DOHH2 (cell line): ENCODE data around the gene FUOM.

Experiments
- H3F3A ChIP-seq: fragments of 200-600 bp; sonication (generic), shearing (Covaris generic); 2 replicates; pipeline ENCODE4 v1.6.0; 2016; ENCODE audit warnings: antibody characterized with exemption, mild to moderate bottlenecking; ENCODE audit not compliant: control insufficient read depth, insufficient read depth
- H3K27ac ChIP-seq: fragments of 200-600 bp; sonication (generic); 2 replicates; pipeline ENCODE4 v1.5.1; 2014; ENCODE audit warnings: low read depth, mild to moderate bottlenecking, low read length, moderate library complexity
- H3K27me3 ChIP-seq: fragments of 200-600 bp; sonication (generic); 2 replicates; pipeline ENCODE4 v1.6.1; 2014; ENCODE audit warnings: mild to moderate bottlenecking, low read length, mixed read lengths; ENCODE audit not compliant: control insufficient read depth
- H3K36me3 ChIP-seq: fragments of 200-600 bp; sonication (generic); 2 replicates; pipeline ENCODE4 v1.6.1; 2014; ENCODE audit warnings: mild to moderate bottlenecking, low read length, moderate library complexity, mixed read lengths; ENCODE audit not compliant: control insufficient read depth
- H3K4me1 ChIP-seq: fragments of 200-600 bp; sonication (generic); 2 replicates; pipeline ENCODE4 v1.6.1; 2014; ENCODE audit warnings: mild to moderate bottlenecking, low read length, mixed read lengths; ENCODE audit not compliant: control insufficient read depth
- H3K4me2 ChIP-seq: fragments of 200-600 bp; sonication (generic); 2 replicates; pipeline ENCODE4 v1.6.0; 2014; ENCODE audit warnings: mild to moderate bottlenecking, low read length, moderate library complexity
- H3K4me3 ChIP-seq: fragments of 200-600 bp; sonication (generic); 2 replicates; pipeline ENCODE4 v1.5.1; 2014; ENCODE audit warnings: mild to moderate bottlenecking, low read length, mixed read lengths
- H3K79me2 ChIP-seq: fragments of 200-600 bp; sonication (generic); 2 replicates; pipeline ENCODE4 v1.6.1; 2014; ENCODE audit warnings: mild to moderate bottlenecking, low read length, mixed read lengths; ENCODE audit not compliant: control insufficient read depth
- H3K9me2 ChIP-seq: fragments of 200-600 bp; sonication (generic); replicated peaks from 2 replicates; pipeline ENCODE4 v1.6.1; 2014; ENCODE audit warnings: mild to moderate bottlenecking, low read length, mixed read lengths; ENCODE audit not compliant: control insufficient read depth
- H3K9me3 ChIP-seq: fragments of 200-600 bp; sonication (generic); 2 replicates; pipeline ENCODE4 v1.6.1; 2014; ENCODE audit warnings: antibody characterized with exemption, low read length, mixed read lengths; ENCODE audit not compliant: control insufficient read depth, insufficient read depth
- H4K20me1 ChIP-seq: fragments of 200-600 bp; sonication (generic); 2 replicates; pipeline ENCODE4 v1.6.0; 2014; ENCODE audit warnings: low read depth, mild to moderate bottlenecking, antibody characterized with exemption, low read length, moderate library complexity; ENCODE audit not compliant: control insufficient read depth, insufficient read depth
- CTCF ChIP-seq: fragments of 200-600 bp; sonication (generic); IDR thresholded peaks from one replicate; pipeline ENCODE4 v1.5.1; 2014; ENCODE audit warnings: antibody characterized with exemption, mild to moderate bottlenecking, low read depth, low read length; ENCODE audit not compliant: poor library complexity, severe bottlenecking
- EZH2phosphoT487 ChIP-seq: fragments of 200-600 bp; sonication (generic); IDR thresholded peaks from 2 replicates; pipeline ENCODE4 v1.6.1; 2017; ENCODE audit warnings: borderline replicate concordance, mild to moderate bottlenecking, antibody characterized with exemption, low read length, moderate library complexity, mixed read lengths

Gene FUOM

GRCh38 chr10:133391249-133391635, 33.4 kb upstream of the FUOM start:
- Histone ChIP-seq H3K36me3 (peaks cover 37% of the 10 kb centered on the region), H3F3A (peaks cover 17% of the 10 kb centered on the region), H3K4me1 (peaks cover 67% of the 10 kb centered on the region), H4K20me1 (peaks cover 5% of the 10 kb centered on the region; the same call in 1 of the 2 replicates), H3K27ac (peak overlapping the region; percentile 97), H3K27me3 (no peaks in the 10 kb centered on the region), H3K4me3 (peak overlapping the region; percentile 83), H3K9me3 (no peaks in the 10 kb centered on the region), H3K9me2 (no peaks in the 10 kb centered on the region), H3K4me2 (peak overlapping the region; percentile 84), H3K79me2 (peaks cover 28% of the 10 kb centered on the region)
- TF ChIP-seq EZH2phosphoT487 (no peak), CTCF (no peak)

GRCh38 chr10:133390597-133391248, 32.9 kb upstream of the FUOM start:
- peak overlapping the region; percentile 83 for H3K4me3 ChIP-seq
- H3K36me3 ChIP-seq, result peaks cover 32% of the 10 kb centered on the region
- no peaks in the 10 kb centered on the region for H3K9me2 ChIP-seq
- no peaks in the 10 kb centered on the region for H3K27me3 ChIP-seq
- H3K9me3 ChIP-seq, result no peaks in the 10 kb centered on the region
- TF ChIP-seq EZH2phosphoT487 (no peak), CTCF (no peak)
- peaks cover 5% of the 10 kb centered on the region; the same call in 1 of the 2 replicates for H4K20me1 ChIP-seq
- peak overlapping the region; percentile 97 for H3K27ac ChIP-seq
- peaks cover 65% of the 10 kb centered on the region for H3K4me1 ChIP-seq
- H3F3A ChIP-seq, result peaks cover 17% of the 10 kb centered on the region
- peak overlapping the region; percentile 84 for H3K4me2 ChIP-seq
- H3K79me2 ChIP-seq, result peaks cover 23% of the 10 kb centered on the region

- peaks cover 56% of the 10 kb centered on the region for H3K4me1 ChIP-seq
- TF ChIP-seq CTCF (peak; percentile 38), EZH2phosphoT487 (no peak)
- peaks cover 21% of the 10 kb centered on the region for H3K36me3 ChIP-seq
- H4K20me1 ChIP-seq, result no peaks in the 10 kb centered on the region
- H3K4me2 ChIP-seq, result peak overlapping the region; percentile 84
- H3K4me3 ChIP-seq, result peak overlapping the region; percentile 83
- H3K27ac ChIP-seq, result peak overlapping the region; percentile 97
- no peaks in the 10 kb centered on the region for H3K27me3 ChIP-seq
- H3K79me2 ChIP-seq, result peaks cover 8% of the 10 kb centered on the region
- H3K9me2 ChIP-seq, result no peaks in the 10 kb centered on the region
- H3F3A ChIP-seq, result peaks cover 17% of the 10 kb centered on the region
- H3K9me3 ChIP-seq, result no peaks in the 10 kb centered on the region
Observed at GRCh38 chr10:133388973-133389818, 31.4 kb upstream of the FUOM start.
